NB4 (cell line): ENCODE results near the gene GFOD1.

Experiments used
- DNase-seq: peaks from one replicate; pipeline ENCODE4 v3.0.0; 2010; ENCODE audit warnings: low read depth
- H3K4me3 ChIP-seq: one replicate; pipeline ENCODE4 v1.5.1; 2011; ENCODE audit warnings: mild to moderate bottlenecking, low read depth, low read length, moderate library complexity
- MYC ChIP-seq: IDR thresholded peaks from 2 replicates; pipeline ENCODE4 v1.6.1; 2011; ENCODE audit warnings: low read depth, low read length
- POLR2A ChIP-seq: IDR thresholded peaks from 2 replicates; pipeline ENCODE4 v1.6.1; 2011; ENCODE audit warnings: mild to moderate bottlenecking; ENCODE audit not compliant: insufficient read length; ENCODE audit errors: extremely low read depth
- TF ChIP-seq, protein P1 (sequence below): IDR thresholded peaks from 2 replicates; pipeline ENCODE4 v1.6.1; 2011; ENCODE audit warnings: low read depth, low read length
- TF ChIP-seq, protein P2 (sequence below): IDR thresholded peaks from one replicate; pipeline ENCODE4 v1.5.1; 2012; ENCODE audit warnings: low read depth, low read length

The GFOD1 gene

DNA sequence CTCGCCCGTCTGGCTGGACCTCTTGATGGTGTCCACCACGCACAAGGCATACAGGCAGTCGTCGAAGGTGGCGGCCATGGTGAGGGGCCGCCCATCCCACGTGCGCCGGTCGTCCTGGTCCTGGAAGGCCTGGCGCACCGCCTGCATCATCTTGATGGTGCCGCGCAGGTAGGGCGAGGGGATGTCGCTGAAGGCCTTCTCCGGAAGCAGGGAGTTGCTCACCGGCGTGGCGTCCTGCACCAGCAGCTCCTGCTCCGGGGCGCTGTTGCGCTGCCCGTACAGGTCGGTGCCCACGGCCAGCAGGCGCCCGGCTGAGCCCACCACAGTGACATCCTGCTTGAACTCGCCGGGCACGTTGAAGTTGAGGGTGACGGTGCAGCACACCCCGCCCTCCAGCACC lies 122.6 kb downstream of the GFOD1 start:
- TF ChIP-seq, protein P1, sequence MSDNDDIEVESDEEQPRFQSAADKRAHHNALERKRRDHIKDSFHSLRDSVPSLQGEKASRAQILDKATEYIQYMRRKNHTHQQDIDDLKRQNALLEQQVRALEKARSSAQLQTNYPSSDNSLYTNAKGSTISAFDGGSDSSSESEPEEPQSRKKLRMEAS, result no peak
- TF ChIP-seq POLR2A (no peak), MYC (no peak)
- TF ChIP-seq, protein P2, sequence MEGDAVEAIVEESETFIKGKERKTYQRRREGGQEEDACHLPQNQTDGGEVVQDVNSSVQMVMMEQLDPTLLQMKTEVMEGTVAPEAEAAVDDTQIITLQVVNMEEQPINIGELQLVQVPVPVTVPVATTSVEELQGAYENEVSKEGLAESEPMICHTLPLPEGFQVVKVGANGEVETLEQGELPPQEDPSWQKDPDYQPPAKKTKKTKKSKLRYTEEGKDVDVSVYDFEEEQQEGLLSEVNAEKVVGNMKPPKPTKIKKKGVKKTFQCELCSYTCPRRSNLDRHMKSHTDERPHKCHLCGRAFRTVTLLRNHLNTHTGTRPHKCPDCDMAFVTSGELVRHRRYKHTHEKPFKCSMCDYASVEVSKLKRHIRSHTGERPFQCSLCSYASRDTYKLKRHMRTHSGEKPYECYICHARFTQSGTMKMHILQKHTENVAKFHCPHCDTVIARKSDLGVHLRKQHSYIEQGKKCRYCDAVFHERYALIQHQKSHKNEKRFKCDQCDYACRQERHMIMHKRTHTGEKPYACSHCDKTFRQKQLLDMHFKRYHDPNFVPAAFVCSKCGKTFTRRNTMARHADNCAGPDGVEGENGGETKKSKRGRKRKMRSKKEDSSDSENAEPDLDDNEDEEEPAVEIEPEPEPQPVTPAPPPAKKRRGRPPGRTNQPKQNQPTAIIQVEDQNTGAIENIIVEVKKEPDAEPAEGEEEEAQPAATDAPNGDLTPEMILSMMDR, result no peak
- DNase-seq, result no peak
- no peak overlapping the region for H3K4me3 ChIP-seq

DNA sequence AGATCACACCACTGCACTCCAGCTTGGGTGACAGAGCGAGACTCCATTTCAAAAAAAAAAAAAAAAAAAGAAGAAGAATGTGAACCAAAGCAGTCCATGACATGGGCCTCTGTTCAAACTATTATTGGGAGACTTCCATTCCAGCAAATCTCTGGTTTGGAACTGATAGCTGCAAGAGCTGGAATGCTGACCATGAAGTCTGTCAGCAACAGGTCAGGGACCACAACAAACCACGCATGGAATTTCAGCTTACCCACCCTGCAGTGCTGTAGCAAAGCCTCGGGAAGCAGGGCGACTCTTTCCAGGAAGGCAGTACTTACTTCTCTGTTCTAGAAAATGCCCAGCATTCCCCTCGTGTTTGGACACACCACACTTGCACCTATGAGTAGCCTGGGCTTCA lies 125.0 kb downstream of the GFOD1 start:
- no peak overlapping the region for H3K4me3 ChIP-seq
- no peak for TF ChIP-seq POLR2A
- TF ChIP-seq, protein P2, result no peak
- TF ChIP-seq, protein P1, result no peak
- no peak for TF ChIP-seq MYC
- no peak for DNase-seq

DNA sequence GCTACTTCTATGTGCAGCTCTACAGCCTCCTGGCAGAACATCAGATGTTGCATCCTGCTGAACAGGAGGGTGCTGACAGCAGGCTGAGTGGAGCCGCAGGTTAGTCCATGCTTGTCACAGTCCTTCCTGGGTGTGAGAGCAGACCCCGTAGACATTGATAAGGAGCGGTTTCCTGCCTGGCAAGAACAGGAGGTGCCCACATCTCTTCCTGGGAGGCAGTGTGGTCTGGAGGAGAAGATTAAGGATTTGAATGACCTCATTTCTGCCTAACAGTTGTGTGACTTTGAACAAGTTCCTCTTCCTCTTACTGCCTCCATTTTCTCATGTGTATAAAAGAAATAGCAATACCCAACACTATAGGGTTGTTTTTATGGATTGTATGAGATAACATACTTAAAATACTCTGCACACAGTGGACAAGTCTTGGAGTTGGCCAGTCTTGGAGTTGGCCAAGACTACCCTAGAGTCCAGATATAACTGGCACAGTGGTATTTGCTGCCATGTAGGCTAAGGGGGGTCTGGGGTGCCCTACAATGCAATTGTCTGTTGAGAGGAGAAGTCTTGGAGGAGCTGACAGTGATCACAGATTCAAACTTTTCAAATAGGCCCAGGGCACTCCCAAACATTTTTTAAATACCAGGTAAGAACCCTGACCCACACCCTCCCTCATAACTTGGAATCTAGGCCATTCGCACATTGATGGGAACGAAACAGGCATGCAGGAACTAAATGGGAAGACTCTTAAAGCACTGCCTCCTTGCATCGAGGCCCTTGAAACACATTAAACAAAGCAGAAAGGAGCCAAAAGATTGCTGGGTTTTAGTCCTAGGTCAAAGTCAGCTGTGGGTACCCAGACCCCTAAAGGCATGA lies 126.5 kb downstream of the GFOD1 start:
- DNase-seq, result peak; percentile 78
- TF ChIP-seq, protein P1, result no peak
- TF ChIP-seq POLR2A, result no peak
- no peak for TF ChIP-seq MYC
- no peak overlapping the region for H3K4me3 ChIP-seq

DNA sequence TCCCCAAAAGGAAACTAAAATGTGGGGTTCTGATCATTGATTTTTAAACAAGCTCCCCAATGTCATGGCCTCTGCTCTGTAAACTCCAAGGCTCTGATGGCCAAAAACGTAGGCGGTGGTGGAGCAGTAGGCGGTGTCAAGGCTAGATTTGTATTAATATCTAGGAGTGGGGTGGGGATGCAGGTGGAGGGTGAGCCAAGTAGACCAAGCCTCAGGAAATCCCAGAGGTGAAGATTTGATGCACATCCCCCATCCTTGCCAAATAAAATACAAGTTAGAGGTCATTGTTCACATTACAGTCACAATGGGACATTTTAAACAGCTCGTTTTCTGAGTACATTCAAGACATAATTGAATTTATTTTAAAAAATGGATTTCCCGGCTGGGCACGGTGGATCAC lies 128.1 kb downstream of the GFOD1 start:
- TF ChIP-seq, protein P2, result no peak
- no peak for TF ChIP-seq POLR2A
- no peak for TF ChIP-seq MYC
- H3K4me3 ChIP-seq, result no peak overlapping the region
- no peak for DNase-seq

DNA sequence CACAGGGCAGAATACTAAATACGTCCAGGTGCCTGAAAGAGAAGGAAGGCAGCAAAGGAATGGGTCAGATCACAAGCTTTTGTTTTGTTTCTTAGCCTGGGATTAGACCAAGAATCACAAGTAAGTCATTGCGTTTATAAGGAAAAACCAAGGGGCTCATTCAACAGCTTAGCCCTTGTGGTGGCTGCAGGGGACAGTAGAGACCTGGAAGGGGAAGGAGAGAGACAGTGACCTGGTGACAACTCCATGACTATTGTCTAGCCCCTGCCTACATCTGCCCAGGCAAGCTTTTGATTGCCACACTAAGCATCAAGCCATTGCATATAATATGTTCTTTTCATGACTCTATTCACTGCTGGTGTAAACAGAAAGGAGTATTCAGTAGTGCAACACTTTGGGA lies 128.9 kb downstream of the GFOD1 start:
- DNase-seq, result peak; percentile 34
- TF ChIP-seq, protein P1, result no peak
- TF ChIP-seq MYC, result no peak
- TF ChIP-seq POLR2A, result no peak
- TF ChIP-seq, protein P2, result no peak
- H3K4me3 ChIP-seq, result no peak overlapping the region

DNA sequence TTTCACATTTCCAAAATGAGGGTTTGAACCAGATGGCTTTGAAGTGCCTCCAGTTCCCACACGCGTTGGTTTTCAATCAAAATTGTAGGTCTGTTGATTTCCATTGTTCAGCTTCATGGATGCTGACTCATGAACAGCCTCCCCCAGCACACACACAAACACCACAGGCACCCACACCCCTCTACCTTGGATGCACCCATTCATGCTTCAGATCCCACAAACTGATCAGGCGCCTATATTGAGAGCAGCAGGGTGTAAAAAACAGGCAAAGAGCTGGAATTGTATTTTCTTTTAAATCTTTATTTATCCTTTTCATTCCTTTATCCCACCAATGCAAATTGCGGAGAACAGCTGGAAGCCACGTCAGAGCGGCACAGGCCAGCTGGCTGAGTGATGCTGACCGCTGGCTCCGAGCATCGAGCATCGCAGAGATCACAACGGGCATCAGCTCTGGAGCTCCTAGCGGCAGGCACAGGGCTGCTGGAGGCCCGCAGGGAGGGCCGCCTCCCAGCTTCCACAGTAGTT lies 129.8 kb downstream of the GFOD1 start:
- TF ChIP-seq, protein P1, result no peak
- TF ChIP-seq, protein P2, result no peak
- TF ChIP-seq POLR2A (no peak), MYC (no peak)
- DNase-seq, result no peak
- no peak overlapping the region for H3K4me3 ChIP-seq
